ENCODE results near the gene BTBD1. TPM values are rescaled to one million over a fixed set of nuclear protein-coding genes. Genes with fewer than 3 reads are reported as not detected.
"Not testable (repeated sequence)": the region's sequence is repeated elsewhere in the genome, so short reads cannot be mapped to it uniquely, and the experiment has no call there.

The BTBD1 gene
- total RNA-seq, 1 experiment from 2014 or later: 71.8 TPM

- peak within 1 kb of the TSS; percentile 99 for H3K4me3 ChIP-seq (ENCODE audit: insufficient read depth, low read depth, low read length)
- H3K36me3 ChIP-seq (replicated peaks; ENCODE audit: control insufficient read depth, insufficient read depth, low read length): peaks cover 8% of the 10 kb centered on the region
- DNase-seq: peak; percentile 97
- no peaks in the 10 kb centered on the region for H3K27me3 ChIP-seq (ENCODE audit: control insufficient read depth, insufficient read depth, low read length)
These were observed 55.6 kb downstream of the BTBD1 start, which contains the start of gene C15orf40 for GRCh38 chr15:83011271-83012075. Gene C15orf40, minus strand, starts transcription at chr15:83011639. Its CDS starts 32 bp downstream, at chr15:83011607.

DNA sequence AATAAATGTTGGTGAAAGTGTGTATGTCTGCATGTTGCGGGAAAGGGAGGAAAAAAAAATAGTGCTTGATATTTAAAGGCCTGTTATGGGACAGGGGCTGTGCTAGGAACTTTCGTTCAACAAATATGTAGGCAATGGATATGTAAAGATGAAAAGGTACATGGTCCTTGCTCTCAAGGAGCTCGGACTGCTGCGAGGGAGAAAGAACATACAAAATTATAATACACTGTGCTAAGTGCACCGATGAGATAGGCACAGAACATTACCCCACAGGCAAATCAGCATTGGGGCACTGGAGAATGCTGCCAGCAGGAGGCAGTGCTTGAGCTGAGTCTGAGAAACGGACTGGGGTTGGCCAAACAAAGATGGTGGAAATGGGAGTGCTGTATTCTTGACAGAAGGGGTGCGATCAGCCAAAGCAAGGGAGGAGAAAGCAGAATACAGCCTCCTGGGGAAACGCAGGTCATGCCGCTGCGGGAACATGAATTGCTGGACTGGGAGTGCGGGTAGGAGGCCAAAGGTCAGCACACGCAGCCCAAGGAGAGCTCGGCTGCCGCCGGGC lies 56.3 kb downstream of the BTBD1 start:
- H3K4me3 ChIP-seq (ENCODE audit: insufficient read depth, low read depth, low read length): peak overlapping the region; percentile 99
- H3K27me3 ChIP-seq (ENCODE audit: control insufficient read depth, insufficient read depth, low read length): no peaks in the 10 kb centered on the region
- H3K36me3 ChIP-seq (replicated peaks; ENCODE audit: control insufficient read depth, insufficient read depth, low read length): peaks cover 8% of the 10 kb centered on the region
- peak; percentile 82 for DNase-seq

GRCh38 chr15:83000672-83001031 lies 66.4 kb downstream of the BTBD1 start:
- DNase-seq; H3K36me3 ChIP-seq (replicated peaks; ENCODE audit: control insufficient read depth, insufficient read depth, low read length); H3K4me3 ChIP-seq (ENCODE audit: insufficient read depth, low read depth, low read length); H3K27me3 ChIP-seq (ENCODE audit: control insufficient read depth, insufficient read depth, low read length): not testable (repeated sequence)

DNA sequence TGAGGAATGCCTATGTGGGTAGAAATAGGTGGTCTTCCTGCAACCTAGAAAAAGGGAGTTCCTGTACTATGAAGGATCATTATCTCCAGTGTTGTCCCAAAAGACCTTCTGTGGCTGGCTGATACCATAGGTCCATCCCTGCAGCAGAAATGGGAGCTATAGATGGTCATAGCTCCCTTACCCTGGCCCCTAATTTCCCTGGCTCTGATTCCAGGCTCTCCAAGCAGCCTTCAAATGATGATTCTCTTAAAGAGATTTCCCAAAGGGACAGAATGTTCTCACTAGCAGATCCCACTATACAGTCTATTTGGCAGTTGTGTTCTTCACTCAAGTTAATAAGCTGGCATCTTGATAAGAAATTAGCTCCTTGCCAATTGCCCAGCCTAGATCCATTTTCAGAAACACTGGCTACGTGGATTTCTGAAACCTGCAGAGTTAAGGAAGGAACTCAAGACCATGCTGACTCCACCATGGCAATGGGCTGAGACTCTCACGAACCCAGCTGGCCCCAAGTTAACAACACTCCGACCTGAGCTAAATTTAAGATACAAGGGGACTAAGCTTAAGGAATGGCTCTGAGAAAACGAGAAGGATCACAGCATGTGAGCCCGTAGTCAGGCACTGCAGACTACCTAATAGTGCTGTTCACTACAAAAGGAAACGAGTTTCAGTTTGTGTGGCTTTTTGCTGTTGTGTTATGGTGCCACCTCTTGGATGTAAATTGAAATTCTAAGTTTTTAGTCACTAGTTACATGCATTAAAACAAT lies 67.0 kb downstream of the BTBD1 start:
- Histone ChIP-seq H3K36me3 (replicated peaks; ENCODE audit: control insufficient read depth, insufficient read depth, low read length) (no peaks in the 10 kb centered on the region), H3K4me3 (ENCODE audit: insufficient read depth, low read depth, low read length) (no peak overlapping the region), H3K27me3 (ENCODE audit: control insufficient read depth, insufficient read depth, low read length) (no peaks in the 10 kb centered on the region)
- DNase-seq: peak; percentile 61

- no peak overlapping the region for H3K4me3 ChIP-seq (ENCODE audit: insufficient read depth, low read depth, low read length)
- DNase-seq: no peak
These were observed 67.6 kb downstream of the BTBD1 start for GRCh38 chr15:82999426-82999825.

GRCh38 chr15:82995938-82996337 lies 71.1 kb downstream of the BTBD1 start:
- no peaks in the 10 kb centered on the region for H3K27me3 ChIP-seq (ENCODE audit: control insufficient read depth, insufficient read depth, low read length)
- DNase-seq: no peak
- H3K4me3 ChIP-seq (ENCODE audit: insufficient read depth, low read depth, low read length): no peak overlapping the region
- no peaks in the 10 kb centered on the region for H3K36me3 ChIP-seq (replicated peaks; ENCODE audit: control insufficient read depth, insufficient read depth, low read length)

More at GRCh38 chr15:82999426-82999825, 67.6 kb downstream of the BTBD1 start:
- Histone ChIP-seq H3K36me3 (replicated peaks; ENCODE audit: control insufficient read depth, insufficient read depth, low read length) (no peaks in the 10 kb centered on the region), H3K27me3 (ENCODE audit: control insufficient read depth, insufficient read depth, low read length) (no peaks in the 10 kb centered on the region)

DNA sequence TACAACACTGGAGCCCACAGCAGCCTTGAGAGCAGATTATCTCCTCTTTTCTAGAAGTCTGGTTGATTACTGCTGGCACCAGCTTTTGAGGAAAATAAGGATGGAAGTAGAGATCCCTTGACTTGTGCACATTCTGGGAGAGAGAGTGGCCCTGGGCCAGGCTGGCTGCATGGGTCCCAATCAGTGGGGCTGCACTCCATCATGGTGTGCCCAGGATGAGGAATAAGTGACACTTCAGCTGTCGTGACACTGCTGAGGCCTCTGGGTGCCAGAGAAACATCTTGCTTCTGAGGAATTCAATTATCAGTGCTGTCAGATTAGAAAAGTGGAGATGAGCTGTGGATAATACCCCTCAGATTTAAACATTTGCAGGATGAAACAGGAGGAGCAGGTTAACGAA lies 72.0 kb downstream of the BTBD1 start:
- H3K27me3 ChIP-seq (ENCODE audit: control insufficient read depth, insufficient read depth, low read length): no peaks in the 10 kb centered on the region
- no peaks in the 10 kb centered on the region for H3K36me3 ChIP-seq (replicated peaks; ENCODE audit: control insufficient read depth, insufficient read depth, low read length)
- no peak for DNase-seq
- H3K4me3 ChIP-seq (ENCODE audit: insufficient read depth, low read depth, low read length): no peak overlapping the region

DNA sequence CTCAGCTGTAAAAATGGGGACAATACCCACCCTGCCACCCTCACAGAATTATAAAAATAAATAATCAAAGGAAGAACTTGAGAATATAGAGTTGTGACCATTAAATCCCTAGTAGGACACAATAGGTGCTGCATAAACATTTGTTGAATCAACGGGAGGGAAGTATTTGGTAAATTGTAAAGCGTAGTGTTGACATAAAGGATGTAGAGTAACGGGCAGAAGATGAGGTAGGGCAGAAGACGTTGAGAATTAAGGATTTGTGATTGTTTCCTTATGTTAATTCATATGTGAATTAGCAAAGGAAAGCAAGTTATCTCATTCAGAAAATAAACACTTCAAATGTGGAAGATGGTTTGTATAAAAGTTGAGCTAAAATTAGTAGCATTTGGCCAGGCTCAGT lies 73.9 kb downstream of the BTBD1 start:
- Histone ChIP-seq H3K36me3 (replicated peaks; ENCODE audit: control insufficient read depth, insufficient read depth, low read length) (0 out of 2 replicates have a peak, but pooled peaks cover 1% of the 10 kb centered on the region), H3K27me3 (ENCODE audit: control insufficient read depth, insufficient read depth, low read length) (no peaks in the 10 kb centered on the region), H3K4me3 (ENCODE audit: insufficient read depth, low read depth, low read length) (no peak overlapping the region)
- no peak for DNase-seq

- H3K36me3 ChIP-seq (replicated peaks; ENCODE audit: control insufficient read depth, insufficient read depth, low read length): 0 out of 2 replicates have a peak, but pooled peaks cover 1% of the 10 kb centered on the region
- H3K4me3 ChIP-seq (ENCODE audit: insufficient read depth, low read depth, low read length): no peak overlapping the region
- no peaks in the 10 kb centered on the region for H3K27me3 ChIP-seq (ENCODE audit: control insufficient read depth, insufficient read depth, low read length)
- no peak for DNase-seq
These were observed 74.5 kb downstream of the BTBD1 start for GRCh38 chr15:82992436-82992998.

- peaks cover 2% of the 10 kb centered on the region; the same call in 1 of the 2 replicates for H3K27me3 ChIP-seq (ENCODE audit: control insufficient read depth, insufficient read depth, low read length)
- peak overlapping the region; percentile 88 for H3K4me3 ChIP-seq (ENCODE audit: insufficient read depth, low read depth, low read length)
- DNase-seq: no peak
- H3K36me3 ChIP-seq (replicated peaks; ENCODE audit: control insufficient read depth, insufficient read depth, low read length): 0 out of 2 replicates have a peak, but pooled peaks cover 1% of the 10 kb centered on the region
These were observed 80.6 kb downstream of the BTBD1 start for GRCh38 chr15:82986442-82986780.

DNA sequence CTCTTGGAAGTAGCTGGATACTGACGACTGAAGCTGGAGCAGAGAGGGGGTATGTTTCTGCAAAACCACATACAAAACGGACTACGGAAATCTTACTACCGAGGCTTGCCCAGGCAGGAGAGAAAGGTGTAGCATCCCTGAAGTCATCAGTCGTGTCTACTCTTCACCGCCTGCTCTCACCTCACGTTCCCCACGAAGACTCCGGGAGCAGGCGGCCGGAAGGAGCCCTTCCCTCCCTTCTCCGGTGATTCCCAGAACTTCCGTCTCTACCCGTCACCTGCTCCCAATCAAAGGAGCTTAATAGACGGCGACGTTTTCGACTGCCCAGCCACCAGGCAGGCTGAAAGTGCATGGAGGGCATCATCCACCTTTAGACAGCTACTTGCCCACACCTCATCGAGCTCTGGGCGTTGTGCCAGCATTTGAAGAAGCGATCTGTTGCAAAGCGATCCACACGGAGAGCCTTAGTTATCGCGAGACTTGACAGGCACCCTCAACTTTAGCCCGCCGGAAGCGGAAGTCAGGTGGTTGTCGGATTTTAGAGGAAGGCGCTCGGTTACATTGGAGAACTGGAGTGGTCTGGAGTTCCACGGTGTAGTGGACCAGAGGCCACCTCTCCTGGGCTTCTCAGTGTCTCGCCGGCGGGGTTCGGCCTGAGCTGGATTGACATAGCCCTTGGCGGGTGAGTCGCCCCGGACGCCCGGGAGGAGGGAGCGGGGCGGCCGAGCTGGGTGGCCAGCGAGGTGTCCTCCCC lies 81.2 kb downstream of the BTBD1 start, which contains the start of gene RAMAC:
Gene RAMAC (plus strand): TSS at position 523 of the 754 bp plus-strand sequence. CDS start 2,809 bp downstream, outside the sequence.
- H3K36me3 ChIP-seq (replicated peaks; ENCODE audit: control insufficient read depth, insufficient read depth, low read length): 0 out of 2 replicates have a peak, but pooled peaks cover 1% of the 10 kb centered on the region

DNA sequence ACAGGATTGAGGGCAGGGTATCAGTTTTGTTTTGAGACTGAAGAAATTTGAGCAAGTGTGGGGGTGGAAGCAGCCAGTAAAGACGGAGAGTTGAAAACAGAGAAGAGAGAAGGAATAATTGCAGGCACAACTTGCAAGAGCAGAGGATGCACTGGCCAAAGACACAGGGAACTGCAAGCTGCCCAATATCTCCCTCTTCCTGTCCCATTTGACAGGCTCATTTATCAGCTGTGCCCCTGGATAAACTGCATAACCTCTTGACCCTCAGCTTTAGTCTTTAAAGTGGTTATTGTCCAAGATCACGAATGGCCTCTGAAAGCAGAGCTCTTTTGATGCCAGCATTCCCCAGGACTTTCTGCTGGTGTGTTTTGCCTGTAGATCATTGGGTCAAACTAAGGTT lies 86.1 kb downstream of the BTBD1 start:
- peaks cover 2% of the 10 kb centered on the region; the same call in 1 of the 2 replicates for H3K27me3 ChIP-seq (ENCODE audit: control insufficient read depth, insufficient read depth, low read length)
- no peaks in the 10 kb centered on the region for H3K36me3 ChIP-seq (replicated peaks; ENCODE audit: control insufficient read depth, insufficient read depth, low read length)
- H3K4me3 ChIP-seq (ENCODE audit: insufficient read depth, low read depth, low read length): no peak overlapping the region
- no peak for DNase-seq

More for the DNA sequence above, 81.2 kb downstream of the BTBD1 start, which contains the start of gene RAMAC:
- peak; percentile 86 for DNase-seq
- H3K27me3 ChIP-seq (ENCODE audit: control insufficient read depth, insufficient read depth, low read length): peaks cover 2% of the 10 kb centered on the region; the same call in 1 of the 2 replicates
- H3K4me3 ChIP-seq (ENCODE audit: insufficient read depth, low read depth, low read length): peak within 1 kb of the TSS; percentile 88

- Histone ChIP-seq H3K27me3 (ENCODE audit: control insufficient read depth, insufficient read depth, low read length) (no peaks in the 10 kb centered on the region), H3K4me3 (ENCODE audit: insufficient read depth, low read depth, low read length) (no peak overlapping the region), H3K36me3 (replicated peaks; ENCODE audit: control insufficient read depth, insufficient read depth, low read length) (no peaks in the 10 kb centered on the region)
- no peak for DNase-seq
These were observed 87.3 kb downstream of the BTBD1 start for GRCh38 chr15:82979726-82980125.

- Histone ChIP-seq H3K27me3 (ENCODE audit: control insufficient read depth, insufficient read depth, low read length) (no peaks in the 10 kb centered on the region), H3K4me3 (ENCODE audit: insufficient read depth, low read depth, low read length) (no peak overlapping the region), H3K36me3 (replicated peaks; ENCODE audit: control insufficient read depth, insufficient read depth, low read length) (no peaks in the 10 kb centered on the region)
- DNase-seq: no peak
These were observed 88.6 kb downstream of the BTBD1 start for GRCh38 chr15:82978438-82978837.

All from H7 (cell line).